ENCODE results near the gene KLHDC7A. TPM values are rescaled to one million over a fixed set of nuclear protein-coding genes. Genes with fewer than 3 reads are reported as not detected.
"Not testable (repeated sequence)": the region's sequence is repeated elsewhere in the genome, so short reads cannot be mapped to it uniquely, and the experiment has no call there.

Gene KLHDC7A
- total RNA-seq, 6 experiments from 2014 or later, result 2.3 to 9.2 (median 6.9) TPM

DNA sequence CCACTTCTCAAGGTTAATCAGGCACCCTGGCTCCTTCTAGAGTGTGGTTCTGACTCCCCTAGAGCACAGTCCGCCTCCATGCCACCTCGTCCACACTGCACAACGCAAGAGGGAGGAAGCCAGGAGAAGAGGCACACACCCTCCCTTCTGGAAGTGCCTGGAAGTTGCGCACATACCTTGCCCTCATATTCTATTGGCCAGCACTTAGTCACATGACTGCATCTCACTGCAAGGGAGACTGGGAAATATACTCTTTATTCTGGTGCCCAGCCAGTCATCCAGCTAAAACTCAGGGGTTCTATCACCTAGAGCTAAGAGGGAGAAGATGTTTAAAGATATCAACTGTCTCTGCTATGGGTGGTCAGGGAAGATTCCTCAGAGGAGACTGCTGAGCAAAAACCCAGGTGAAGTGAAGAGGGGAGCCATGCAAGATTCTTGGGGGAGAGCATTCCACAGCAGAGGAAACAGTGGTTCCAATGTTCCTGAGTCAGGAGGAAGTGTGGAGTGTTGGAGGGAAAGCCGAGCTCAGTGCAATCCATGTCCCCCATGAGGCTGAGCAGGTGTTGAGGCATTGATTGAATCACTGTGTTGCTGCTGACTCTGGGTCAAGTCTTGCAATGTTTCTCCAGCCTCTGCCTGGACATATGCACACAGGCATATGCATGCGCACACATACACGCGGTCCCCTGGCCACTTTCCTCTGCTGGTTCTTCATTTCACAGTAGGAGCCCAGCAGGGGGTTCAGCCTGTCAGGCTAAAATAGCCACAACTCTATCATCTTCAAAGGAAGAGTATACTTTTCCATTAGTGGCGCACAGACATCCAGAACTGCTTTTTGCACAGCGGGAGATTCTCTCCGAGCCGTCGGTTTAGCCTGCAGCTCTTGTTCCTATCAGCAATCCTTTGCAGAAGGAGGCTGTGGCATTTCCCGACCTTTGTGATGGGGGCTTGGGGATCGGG is 22.3 kb upstream of the KLHDC7A start:
- DNase-seq, result no peak
- TF ChIP-seq POLR2A (IDR thresholded peaks at IDR 0.05), result no peak
- TF ChIP-seq, protein P1, sequence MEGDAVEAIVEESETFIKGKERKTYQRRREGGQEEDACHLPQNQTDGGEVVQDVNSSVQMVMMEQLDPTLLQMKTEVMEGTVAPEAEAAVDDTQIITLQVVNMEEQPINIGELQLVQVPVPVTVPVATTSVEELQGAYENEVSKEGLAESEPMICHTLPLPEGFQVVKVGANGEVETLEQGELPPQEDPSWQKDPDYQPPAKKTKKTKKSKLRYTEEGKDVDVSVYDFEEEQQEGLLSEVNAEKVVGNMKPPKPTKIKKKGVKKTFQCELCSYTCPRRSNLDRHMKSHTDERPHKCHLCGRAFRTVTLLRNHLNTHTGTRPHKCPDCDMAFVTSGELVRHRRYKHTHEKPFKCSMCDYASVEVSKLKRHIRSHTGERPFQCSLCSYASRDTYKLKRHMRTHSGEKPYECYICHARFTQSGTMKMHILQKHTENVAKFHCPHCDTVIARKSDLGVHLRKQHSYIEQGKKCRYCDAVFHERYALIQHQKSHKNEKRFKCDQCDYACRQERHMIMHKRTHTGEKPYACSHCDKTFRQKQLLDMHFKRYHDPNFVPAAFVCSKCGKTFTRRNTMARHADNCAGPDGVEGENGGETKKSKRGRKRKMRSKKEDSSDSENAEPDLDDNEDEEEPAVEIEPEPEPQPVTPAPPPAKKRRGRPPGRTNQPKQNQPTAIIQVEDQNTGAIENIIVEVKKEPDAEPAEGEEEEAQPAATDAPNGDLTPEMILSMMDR (IDR thresholded peaks at IDR 0.05), result no peak
- intact Hi-C loops (cut with DNase I), result no loop called here
- H3K9me3 ChIP-seq, result no peaks in the 10 kb centered on the region
- peaks cover 0 to 2% (median 0%) of the 10 kb centered on the region in 4 donors for H3K4me1 ChIP-seq
- H3K36me3 ChIP-seq, result no peaks in the 10 kb centered on the region
- no peak for ATAC-seq
- WGBS (ENCODE audit: insufficient coverage, low coverage, low lambda C conversion rate, missing lambda C conversion rate), result 68% methylated on average over 8 of the region's 15 CpGs
- no peak overlapping the region for H3K4me3 ChIP-seq
- no peaks in the 10 kb centered on the region for H3K27me3 ChIP-seq
- no peak overlapping the region for H3K27ac ChIP-seq

DNA sequence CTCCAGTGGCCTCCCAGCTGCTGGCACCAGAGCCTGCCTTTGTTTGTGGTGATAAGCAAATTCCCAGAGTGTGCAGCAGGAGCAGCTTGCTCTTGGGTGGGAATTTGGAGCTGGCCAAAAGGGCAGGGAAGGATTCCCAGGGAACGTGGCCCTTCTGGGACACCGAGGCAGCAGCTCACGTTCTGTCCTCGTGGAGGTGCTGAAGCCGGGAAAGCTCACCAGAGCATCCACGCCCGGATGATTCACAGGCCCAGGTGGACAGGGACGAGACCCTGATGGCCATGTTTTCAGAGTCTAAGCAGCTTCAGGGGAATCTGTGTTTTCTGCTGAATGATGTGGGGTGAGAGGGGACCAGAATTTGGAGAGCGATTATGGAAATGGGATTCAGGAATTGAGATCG is 19.1 kb upstream of the KLHDC7A start:
- Histone ChIP-seq H3K4me3 (no peak overlapping the region), H3K27me3 (no peaks in the 10 kb centered on the region), H3K9me3 (no peaks in the 10 kb centered on the region), H3K4me1 (peaks cover 0 to 21% (median 9%) of the 10 kb centered on the region in 4 donors), H3K36me3 (no peaks in the 10 kb centered on the region), H3K27ac (no peak overlapping the region)
- DNase-seq, result no peak
- TF ChIP-seq, protein P1 (IDR thresholded peaks at IDR 0.05), result no peak
- no peak for TF ChIP-seq POLR2A (IDR thresholded peaks at IDR 0.05)
- intact Hi-C loops (cut with DNase I), result no loop called here
- no peak for ATAC-seq
- WGBS (ENCODE audit: insufficient coverage, low coverage, low lambda C conversion rate, missing lambda C conversion rate), result 87% methylated on average over 10 of the region's 10 CpGs

DNA sequence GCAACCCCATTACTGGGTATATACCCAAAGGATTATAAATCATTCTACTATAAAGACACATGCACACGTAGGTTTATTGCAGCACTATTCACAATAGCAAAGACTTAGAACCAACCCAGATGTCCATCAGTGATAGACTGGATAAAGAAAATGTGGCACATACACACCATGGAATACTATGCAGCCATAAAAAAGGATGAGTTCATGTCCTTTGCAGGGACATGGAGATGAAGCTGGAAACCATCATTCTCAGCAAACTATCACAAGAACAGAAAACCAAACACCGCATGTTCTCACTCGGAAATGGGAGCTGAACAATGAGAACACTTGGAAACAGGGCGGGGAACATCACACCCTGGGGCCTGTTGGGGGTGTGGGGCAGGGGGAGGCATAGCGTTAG is 18.2 kb upstream of the KLHDC7A start:
- ATAC-seq, result not testable (repeated sequence)

DNA sequence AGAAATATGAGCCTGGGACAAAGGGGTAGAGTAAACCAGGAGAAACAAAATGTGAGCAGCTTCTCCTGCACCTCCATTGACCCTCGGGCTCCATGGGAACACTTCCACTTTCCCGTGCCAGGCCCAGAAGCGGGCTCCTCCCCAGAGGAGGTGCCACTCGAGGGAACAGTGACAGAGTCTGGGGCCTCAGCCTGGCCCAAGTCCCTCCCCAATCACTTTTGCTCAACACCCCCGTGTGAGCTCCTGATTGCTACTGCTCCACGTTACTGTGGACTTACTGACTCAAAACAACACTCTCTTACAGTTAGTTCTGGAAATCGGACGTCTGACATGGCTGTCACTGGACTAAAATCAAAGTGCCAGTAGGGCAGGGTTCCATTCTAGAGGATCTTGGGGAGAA is 17.7 kb upstream of the KLHDC7A start:
- ATAC-seq, result peak in 3 of 4 donors; percentile 6 to 35 (median 28)
- 39% methylated on average over 7 of the region's 8 CpGs for WGBS (ENCODE audit: insufficient coverage, low coverage, low lambda C conversion rate, missing lambda C conversion rate)
- intact Hi-C loops (cut with DNase I), result no loop called here

More for the DNA sequence above, 18.2 kb upstream of the KLHDC7A start:
- DNase-seq; H3K4me3 ChIP-seq; H3K27ac ChIP-seq; H3K9me3 ChIP-seq; H3K27me3 ChIP-seq; H3K36me3 ChIP-seq; intact Hi-C loops (cut with DNase I): not testable (repeated sequence)
- WGBS (ENCODE audit: insufficient coverage, low coverage, low lambda C conversion rate, missing lambda C conversion rate), result 89% methylated on average over 5 of the region's 5 CpGs
- H3K4me1 ChIP-seq, result peaks cover 0 to 21% (median 9%) of the 10 kb centered on the region in 4 donors

More for the DNA sequence above, 17.7 kb upstream of the KLHDC7A start:
- H3K36me3 ChIP-seq, result no peaks in the 10 kb centered on the region
- TF ChIP-seq, protein P1 (IDR thresholded peaks at IDR 0.05), result no peak
- TF ChIP-seq POLR2A (IDR thresholded peaks at IDR 0.05), result no peak
- no peaks in the 10 kb centered on the region for H3K9me3 ChIP-seq
- peak overlapping the region in 2 of 3 donors; percentile 83 to 92 for H3K27ac ChIP-seq
- H3K4me1 ChIP-seq, result peaks cover 0 to 21% (median 9%) of the 10 kb centered on the region in 4 donors
- DNase-seq, result peak in 1 of 3 donors; percentile 76
- no peak overlapping the region for H3K4me3 ChIP-seq
- no peaks in the 10 kb centered on the region for H3K27me3 ChIP-seq

All from right lobe of liver (tissue), 6 donors.